MM.1S (cell line): ENCODE data around the gene ITSN1.

Experiments
- CTCF ChIP-seq: fragments of 300-600 bp; sonication (generic); IDR thresholded peaks from 2 replicates; pipeline ENCODE4 v1.5.1; 2016; ENCODE audit warnings: antibody characterized with exemption, low read length, mixed read lengths
- EZH2 ChIP-seq: fragments of 300-600 bp; sonication (generic); optimal IDR thresholded peaks from 2 replicates; pipeline ENCODE3; 2017; ENCODE audit warnings: low read depth, mild to moderate bottlenecking, antibody characterized with exemption, low read length, mixed read lengths
- EZH2phosphoT487 ChIP-seq: fragments of 300-600 bp; sonication (generic); IDR thresholded peaks from 2 replicates; pipeline ENCODE4 v1.6.1; 2018; ENCODE audit warnings: antibody characterized with exemption, low read length

- TF ChIP-seq CTCF (no peak), EZH2phosphoT487 (no peak), EZH2 (no peak)
These were observed 5.3 kb downstream of the ITSN1 start for GRCh38 chr21:33647587-33647986.
